ENCODE data around the gene SHLD3. TPM values are rescaled to one million over a fixed set of nuclear protein-coding genes. Genes with fewer than 3 reads are reported as not detected.

The SHLD3 gene
- total and polyA plus RNA-seq, 2 donors (not counting 1 experiment from before 2014, with no cell fraction given) = 3.3 to 3.5 TPM

- peak; percentile 22 to 28 for DNase-seq (ENCODE audit: low read depth in 2 of 2)
These were observed 39.1 kb downstream of the SHLD3 start for GRCh38 chr5:65663804-65664521.

GRCh38 chr5:65668696-65669095, 43.9 kb downstream of the SHLD3 start:
- Histone ChIP-seq H3K9ac (ENCODE audit: insufficient read depth, low read length) (no peak overlapping the region), H2AFZ (ENCODE audit: low read length) (no peak overlapping the region), H3K27ac (ENCODE audit: insufficient read depth, low read length) (no peak overlapping the region), H3K27me3 (ENCODE audit: control insufficient read depth, insufficient read depth, low read length) (no peaks in the 10 kb centered on the region), H3K9me3 (ENCODE audit: control insufficient read depth, insufficient read depth, low read depth, low read length) (no peaks in the 10 kb centered on the region), H3K4me3 (replicated peaks in 1 of 4; ENCODE audit: control extremely low read depth in 1 of 4, insufficient read depth in 1 of 4, low read depth in 3 of 4, low read length in 4 of 4) (no peak overlapping the region), H4K20me1 (ENCODE audit: control insufficient read depth, extremely low read depth, insufficient read depth, low read length) (no peaks in the 10 kb centered on the region), H3K4me2 (ENCODE audit: extremely low read depth, insufficient read depth, low read length) (no peak overlapping the region), H3K79me2 (ENCODE audit: control insufficient read depth, insufficient read depth, low read length) (no peaks in the 10 kb centered on the region), H3K36me3 (ENCODE audit: control insufficient read depth, insufficient read depth, low read length) (peaks cover 1% of the 10 kb centered on the region), H3K4me1 (ENCODE audit: control insufficient read depth, extremely low read depth, insufficient read depth, low read length) (peaks cover 3% of the 10 kb centered on the region)
- no peak for DNase-seq (ENCODE audit: low read depth in 2 of 2)
- TF ChIP-seq EZH2 (IDR thresholded peaks at IDR 0.05; ENCODE audit: low read length, missing control alignments) = no peak

More at GRCh38 chr5:65663804-65664521, 39.1 kb downstream of the SHLD3 start:
- Histone ChIP-seq H3K9me3 (ENCODE audit: control insufficient read depth, insufficient read depth, low read depth, low read length) (no peaks in the 10 kb centered on the region), H3K27ac (ENCODE audit: insufficient read depth, low read length) (no peak overlapping the region), H3K4me3 (replicated peaks in 1 of 4; ENCODE audit: control extremely low read depth in 1 of 4, insufficient read depth in 1 of 4, low read depth in 3 of 4, low read length in 4 of 4) (no peak overlapping the region), H3K36me3 (ENCODE audit: control insufficient read depth, insufficient read depth, low read length) (no peaks in the 10 kb centered on the region), H4K20me1 (ENCODE audit: control insufficient read depth, extremely low read depth, insufficient read depth, low read length) (no peaks in the 10 kb centered on the region), H3K27me3 (ENCODE audit: control insufficient read depth, insufficient read depth, low read length) (no peaks in the 10 kb centered on the region), H3K9ac (ENCODE audit: insufficient read depth, low read length) (no peak overlapping the region), H2AFZ (ENCODE audit: low read length) (no peak overlapping the region), H3K79me2 (ENCODE audit: control insufficient read depth, insufficient read depth, low read length) (no peaks in the 10 kb centered on the region), H3K4me1 (ENCODE audit: control insufficient read depth, extremely low read depth, insufficient read depth, low read length) (no peaks in the 10 kb centered on the region), H3K4me2 (ENCODE audit: extremely low read depth, insufficient read depth, low read length) (no peak overlapping the region)
- TF ChIP-seq EZH2 (IDR thresholded peaks at IDR 0.05; ENCODE audit: low read length, missing control alignments) (no peak), CTCF (conservative IDR thresholded peaks at IDR 0.05 in 1 of 2, IDR thresholded peaks at IDR 0.05 in 1 of 2; ENCODE audit: low read depth in 1 of 2, low read length in 2 of 2) (peak; percentile 40 to 61)

GRCh38 chr5:65672796-65673195, 48.0 kb downstream of the SHLD3 start:
- Histone ChIP-seq H3K79me2 (ENCODE audit: control insufficient read depth, insufficient read depth, low read length) (no peaks in the 10 kb centered on the region), H2AFZ (ENCODE audit: low read length) (no peak overlapping the region), H3K4me3 (replicated peaks in 1 of 4; ENCODE audit: control extremely low read depth in 1 of 4, insufficient read depth in 1 of 4, low read depth in 3 of 4, low read length in 4 of 4) (no peak overlapping the region), H3K27ac (ENCODE audit: insufficient read depth, low read length) (no peak overlapping the region), H3K4me1 (ENCODE audit: control insufficient read depth, extremely low read depth, insufficient read depth, low read length) (peaks cover 3% of the 10 kb centered on the region), H4K20me1 (ENCODE audit: control insufficient read depth, extremely low read depth, insufficient read depth, low read length) (no peaks in the 10 kb centered on the region), H3K36me3 (ENCODE audit: control insufficient read depth, insufficient read depth, low read length) (peaks cover 1% of the 10 kb centered on the region), H3K4me2 (ENCODE audit: extremely low read depth, insufficient read depth, low read length) (no peak overlapping the region), H3K27me3 (ENCODE audit: control insufficient read depth, insufficient read depth, low read length) (no peaks in the 10 kb centered on the region), H3K9me3 (ENCODE audit: control insufficient read depth, insufficient read depth, low read depth, low read length) (no peaks in the 10 kb centered on the region), H3K9ac (ENCODE audit: insufficient read depth, low read length) (no peak overlapping the region)
- DNase-seq (ENCODE audit: low read depth in 2 of 2) = peak; percentile 40 to 75
- TF ChIP-seq CTCF (conservative IDR thresholded peaks at IDR 0.05 in 1 of 2, IDR thresholded peaks at IDR 0.05 in 1 of 2; ENCODE audit: low read depth in 1 of 2, low read length in 2 of 2) (no peak), EZH2 (IDR thresholded peaks at IDR 0.05; ENCODE audit: low read length, missing control alignments) (no peak)

All from fibroblast of lung (primary cell).